Lower leg skin (tissue), 3 donors: Measurements from ENCODE around the gene CHRM5.

Experiments used
- CTCF ChIP-seq, 3 donors: fragments of 450-650 bp; IDR thresholded peaks; one replicate each; pipeline ENCODE4 v1.5.1; 2016; ENCODE audit warnings: antibody characterized with exemption in 3 of 3, mild to moderate bottlenecking in 3 of 3, moderate library complexity in 2 of 3
- POLR2A ChIP-seq, 2 donors: fragments of 450-650 bp; IDR thresholded peaks; one replicate each; pipeline ENCODE4 v1.6.1; 2016 to 2017; ENCODE audit warnings: antibody characterized with exemption in 2 of 2, mild to moderate bottlenecking in 1 of 2, moderate library complexity in 1 of 2

GRCh38 chr15:34038023-34038870, 70.0 kb downstream of the CHRM5 start:
- TF ChIP-seq CTCF (IDR thresholded peaks at IDR 0.05) (no peak), POLR2A (IDR thresholded peaks at IDR 0.05) (no peak)
